ENCODE measurements around the gene ELL2.

GRCh38 chr5:95941756-95942155 lies 19.9 kb downstream of the ELL2 start:
- TF ChIP-seq SMC3 (conservative IDR thresholded peaks at IDR 0.05; ENCODE audit: poor library complexity), result no peak
- TF ChIP-seq CTCF (IDR thresholded peaks at IDR 0.05; ENCODE audit: poor library complexity, severe bottlenecking), result no peak
- TF ChIP-seq RAD21 (conservative IDR thresholded peaks at IDR 0.05), result no peak
- TF ChIP-seq TAF1 (IDR thresholded peaks at IDR 0.05; ENCODE audit: low read depth), result no peak
- no peak for TF ChIP-seq POLR2AphosphoS5 (IDR thresholded peaks at IDR 0.05)
- no peak for TF ChIP-seq EZH2 (IDR thresholded peaks at IDR 0.05; ENCODE audit: borderline replicate concordance, insufficient read depth, low read length, poor library complexity, severe bottlenecking)
- TF ChIP-seq EP300 (conservative IDR thresholded peaks at IDR 0.05; ENCODE audit: poor library complexity, severe bottlenecking), result no peak
- no peak for TF ChIP-seq MXI1 (conservative IDR thresholded peaks at IDR 0.05; ENCODE audit: poor library complexity, severe bottlenecking)

Data from neural cell (in vitro differentiated cells).